Activated CD4-positive, alpha-beta T cell treated with anti-CD3 and anti-CD28 coated beads, Interleukin-2, Interleukin-6, amounts not matched to agents 100 ng/mL and 50 ng/mL, durations not matched to agents 16 hours and 8 hours (primary cell): ENCODE measurements around the gene WFIKKN1.
A peak's percentile ranks its signal among the peaks of the same experiment; 100 is the strongest.

ENCODE experiments used
- DNase-seq: peaks from one replicate; pipeline ENCODE4 v3.0.0-alpha.2; 2020

WFIKKN1 gene

DNA sequence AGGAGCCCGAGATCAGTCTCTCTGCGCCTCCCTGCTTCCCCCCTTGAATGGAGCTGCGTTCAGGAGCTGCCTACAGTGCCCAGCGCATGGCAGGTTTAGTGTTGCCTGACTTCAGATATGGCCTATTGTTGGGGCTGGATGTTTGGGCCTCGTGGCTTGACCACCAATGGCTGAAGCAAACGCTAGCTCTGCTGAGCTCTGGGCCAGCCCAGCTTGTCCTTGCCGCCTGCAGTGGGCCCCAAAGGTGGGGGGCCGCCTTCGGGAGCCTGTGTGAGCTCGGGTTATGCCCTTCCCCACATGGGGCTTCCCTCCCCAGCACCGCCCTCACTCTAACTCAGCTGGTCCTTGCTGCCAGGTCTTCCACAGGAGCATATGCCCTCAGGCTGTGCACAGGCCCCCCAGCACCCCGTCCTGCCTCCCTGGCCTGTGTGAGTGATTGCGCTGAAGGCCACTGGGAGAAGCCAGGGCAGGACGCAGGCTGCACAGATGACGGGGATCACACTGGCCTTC, 7.3 kb downstream of the WFIKKN1 start:
- DNase-seq: no peak

DNA sequence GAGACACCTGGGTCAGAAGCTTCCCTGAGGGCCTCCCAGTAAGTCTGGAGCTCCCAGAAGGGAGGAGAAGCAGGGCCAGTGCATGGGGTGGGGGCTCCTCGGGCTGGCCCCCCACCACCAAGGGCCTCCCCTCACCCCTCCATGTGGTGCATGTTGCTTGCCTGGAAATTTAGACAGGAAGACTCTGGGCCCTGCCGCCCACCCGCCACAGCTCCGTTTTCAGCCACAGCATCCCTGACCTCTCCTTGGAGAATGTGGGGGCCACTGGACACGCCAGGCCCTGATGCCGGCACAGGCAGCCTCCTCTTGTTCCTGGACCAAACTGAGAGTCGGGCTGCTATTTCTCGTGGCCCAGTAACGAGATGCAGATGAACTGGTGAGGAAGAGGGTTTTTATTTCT, 8.1 kb downstream of the WFIKKN1 start:
- no peak for DNase-seq

DNA sequence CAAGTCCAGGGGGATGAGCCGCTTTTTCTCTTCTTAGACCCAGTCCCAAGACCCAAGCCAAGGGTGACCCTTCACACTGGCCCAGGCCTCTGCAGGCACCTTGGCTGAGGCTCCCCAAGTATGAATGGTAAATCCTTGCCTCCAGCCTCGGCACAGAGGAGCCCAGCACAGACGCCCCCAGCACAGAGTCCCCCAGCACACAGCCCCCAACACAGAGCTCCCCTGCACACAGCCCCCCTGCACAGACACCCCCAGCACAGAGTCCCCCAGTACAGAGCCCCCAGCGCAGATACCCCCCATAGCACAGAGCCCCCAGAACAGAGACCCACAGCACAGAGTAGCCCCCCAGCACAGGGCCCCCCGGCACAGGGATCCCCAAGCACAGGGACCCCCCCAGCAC, 9.8 kb downstream of the WFIKKN1 start:
- DNase-seq: no peak

DNA sequence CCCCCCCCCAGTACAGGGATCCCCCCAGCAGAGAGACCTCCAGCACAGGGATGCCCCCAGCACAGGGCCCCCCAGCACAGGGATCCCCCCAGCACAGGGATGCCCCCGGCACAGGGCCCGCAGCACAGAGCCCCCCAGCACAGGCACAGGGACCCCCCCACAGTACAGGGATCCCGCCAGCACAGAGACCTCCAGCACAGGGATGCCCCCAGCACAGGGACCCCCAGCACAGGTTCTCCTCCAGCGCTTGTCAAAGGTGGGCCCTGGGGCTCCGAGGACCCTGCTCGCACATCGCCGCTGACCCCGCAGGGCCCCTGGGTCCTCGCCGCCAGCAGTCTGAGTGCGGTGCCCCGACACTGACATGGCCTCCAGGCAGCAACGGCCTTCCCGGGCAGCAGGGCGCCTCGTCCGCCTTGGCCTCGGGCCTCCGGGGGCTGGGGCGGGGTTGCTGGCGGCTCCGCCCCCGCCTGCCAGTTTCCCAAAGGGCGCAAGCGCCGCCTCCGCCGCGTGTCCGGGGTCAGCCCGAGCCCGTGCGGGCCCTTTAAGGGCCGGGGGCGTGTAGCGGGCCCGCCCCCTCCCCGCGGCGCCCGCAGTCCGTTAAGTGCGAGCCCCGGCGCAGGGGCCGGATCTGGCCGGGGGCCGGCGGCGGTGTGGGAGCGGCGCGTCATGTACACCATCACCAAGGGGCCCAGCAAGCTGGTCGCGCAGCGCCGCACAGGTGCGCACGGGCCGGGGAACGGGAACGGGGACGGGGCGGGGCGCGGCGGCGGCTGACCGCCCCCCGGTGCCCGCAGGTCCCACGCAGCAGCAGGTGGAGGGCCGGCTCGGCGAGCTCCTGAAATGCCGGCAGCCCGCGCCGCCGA, 10.8 kb downstream of the WFIKKN1 start, which contains the start of gene MCRIP2:
Gene MCRIP2, plus strand, starts transcription at position 503 of the 863 bp plus-strand sequence. Its CDS starts 164 bp downstream, at position 667.
- peak; percentile 89 for DNase-seq

DNA sequence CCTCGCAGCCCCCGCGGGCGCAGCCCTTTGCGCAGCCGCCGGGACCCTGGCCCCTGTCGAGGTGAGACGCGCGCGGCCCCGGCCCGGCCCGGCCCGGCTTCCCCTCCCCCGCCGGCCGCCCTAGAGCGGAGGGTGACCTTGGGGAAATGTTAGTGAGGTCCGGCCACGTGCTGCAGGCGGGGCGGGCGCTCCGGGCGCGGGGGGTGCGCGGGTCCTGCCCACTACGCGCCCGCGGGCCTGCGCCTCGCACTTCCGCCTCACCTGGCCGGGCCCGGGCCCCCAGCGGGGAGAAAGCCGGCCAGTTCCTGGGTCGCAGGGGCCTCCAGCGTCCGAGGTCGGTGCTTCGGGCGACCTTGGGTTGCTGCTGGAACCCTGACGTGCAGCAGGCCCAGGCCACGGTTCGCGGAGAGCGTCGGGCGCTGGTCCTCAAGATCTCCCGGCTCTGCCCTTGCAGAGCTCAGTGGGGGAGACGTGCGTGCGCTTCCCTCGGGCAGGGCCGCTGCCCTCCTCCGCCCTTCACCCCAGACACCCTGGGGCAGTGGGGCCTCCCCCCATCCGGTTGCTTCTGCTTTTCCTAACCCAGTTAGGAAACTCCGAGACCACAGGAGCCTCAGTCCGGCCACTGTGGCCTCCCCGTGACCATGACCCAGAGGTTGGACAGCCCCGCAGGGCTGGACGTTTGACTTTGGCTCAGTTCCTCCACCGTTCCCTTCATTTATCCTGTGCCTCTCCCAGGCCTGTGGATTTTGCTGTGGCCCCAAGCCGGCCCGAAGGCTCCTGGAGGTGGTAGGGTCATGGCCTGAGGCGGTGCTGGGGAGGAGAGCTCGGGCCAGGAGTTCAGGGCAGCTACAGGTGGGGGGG, 11.6 kb downstream of the WFIKKN1 start:
- DNase-seq: peak; percentile 54

DNA sequence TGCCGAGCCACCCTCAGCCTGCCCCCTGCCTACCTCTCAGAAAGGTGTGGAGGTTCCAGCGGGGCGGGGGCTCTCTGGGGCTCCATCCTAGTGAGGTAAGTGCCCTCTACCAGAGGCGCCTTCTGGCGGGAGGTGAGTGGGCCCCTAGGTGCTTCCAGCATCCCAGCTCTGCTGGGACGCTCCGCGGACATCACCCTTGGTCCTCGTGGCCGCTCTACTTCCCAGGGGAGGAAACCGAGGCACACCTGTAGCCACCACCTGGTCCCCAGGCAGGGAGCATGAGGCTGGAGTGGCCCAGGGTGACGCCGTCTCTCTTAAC, 12.2 kb downstream of the WFIKKN1 start:
- no peak for DNase-seq

DNA sequence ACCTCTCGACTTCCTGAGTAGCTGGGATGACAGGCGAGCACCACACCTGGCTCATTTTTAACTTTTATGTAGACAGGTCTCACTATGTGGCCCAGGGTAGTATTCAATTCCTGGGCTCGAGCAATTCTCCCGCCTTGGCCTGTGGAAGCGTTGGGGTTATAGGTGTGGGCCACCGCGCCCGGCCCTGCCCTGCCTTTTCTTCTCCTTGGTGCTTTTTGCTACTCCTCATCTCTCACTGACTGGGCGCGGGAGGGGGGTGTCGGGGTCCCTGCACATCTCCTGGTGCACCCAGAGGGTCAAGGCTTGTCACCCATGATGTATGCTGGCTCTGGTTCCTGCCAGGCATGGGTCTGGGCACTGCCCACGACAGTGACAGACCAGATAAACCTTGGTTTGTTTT, 13.8 kb downstream of the WFIKKN1 start:
- DNase-seq: no peak

DNA sequence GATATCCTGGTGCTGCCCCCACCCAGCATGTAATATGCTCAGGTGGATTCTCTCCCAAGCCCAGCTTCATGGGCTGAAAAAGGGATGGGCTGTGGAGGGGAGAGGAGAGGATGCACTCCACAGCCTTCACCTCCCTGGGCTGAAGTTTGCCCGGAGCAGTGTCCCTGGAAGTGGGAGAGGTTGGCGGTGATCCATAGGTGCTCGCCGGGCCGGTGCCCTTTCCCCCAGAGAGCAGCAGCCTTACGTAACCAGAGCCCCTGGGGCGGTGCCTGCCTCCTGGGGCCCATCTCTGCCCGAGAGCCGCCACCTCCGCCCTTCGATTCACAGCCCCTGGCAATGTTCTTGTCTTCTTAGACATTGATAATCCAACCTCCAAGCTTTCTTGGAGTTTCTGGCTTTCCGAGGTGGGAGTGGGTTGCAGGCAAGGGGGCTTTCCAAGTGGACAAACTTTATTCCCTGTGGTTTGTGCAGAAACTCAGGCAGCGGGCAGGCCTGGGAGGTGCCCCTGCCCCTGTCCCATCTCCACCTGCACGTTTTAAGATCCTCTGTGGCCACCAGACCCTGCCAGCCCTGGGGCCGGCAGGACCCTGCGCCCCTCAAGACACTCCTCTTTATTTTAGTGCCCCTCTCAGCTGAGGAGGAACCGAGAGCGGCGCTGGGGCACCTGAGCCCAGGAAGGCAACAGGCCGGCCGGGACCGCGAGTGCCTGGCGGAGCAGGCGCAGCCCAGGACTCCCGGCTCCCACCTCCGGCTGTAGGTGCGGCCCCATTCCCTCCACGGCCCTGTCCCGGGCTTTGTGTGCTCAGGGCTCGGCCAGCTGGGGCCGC, 15.3 kb downstream of the WFIKKN1 start:
- no peak for DNase-seq

DNA sequence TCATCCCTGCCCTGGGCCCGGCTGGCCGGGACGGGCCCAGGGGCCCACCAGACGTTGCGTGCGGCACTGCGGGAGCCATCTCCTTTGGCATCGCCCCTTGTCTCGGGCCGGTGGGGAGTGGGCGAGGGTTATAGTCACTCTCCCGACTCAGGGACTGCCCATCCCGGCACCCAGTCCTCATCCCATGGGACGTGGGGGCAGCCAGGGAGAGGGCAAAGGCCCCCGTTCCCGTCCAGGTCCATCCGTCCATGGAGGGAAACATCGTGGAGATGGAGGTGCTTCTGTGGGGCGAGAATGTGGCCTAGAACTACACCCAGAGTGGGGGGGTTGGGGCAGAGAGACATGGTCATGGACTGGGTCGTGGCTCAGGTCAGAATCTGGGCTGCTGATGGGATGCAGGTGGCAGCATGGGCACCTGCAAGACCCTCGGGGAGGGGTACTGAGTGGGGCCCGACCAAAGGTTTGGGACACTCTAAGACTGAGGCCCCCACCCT, 15.9 kb downstream of the WFIKKN1 start:
- DNase-seq: no peak

DNA sequence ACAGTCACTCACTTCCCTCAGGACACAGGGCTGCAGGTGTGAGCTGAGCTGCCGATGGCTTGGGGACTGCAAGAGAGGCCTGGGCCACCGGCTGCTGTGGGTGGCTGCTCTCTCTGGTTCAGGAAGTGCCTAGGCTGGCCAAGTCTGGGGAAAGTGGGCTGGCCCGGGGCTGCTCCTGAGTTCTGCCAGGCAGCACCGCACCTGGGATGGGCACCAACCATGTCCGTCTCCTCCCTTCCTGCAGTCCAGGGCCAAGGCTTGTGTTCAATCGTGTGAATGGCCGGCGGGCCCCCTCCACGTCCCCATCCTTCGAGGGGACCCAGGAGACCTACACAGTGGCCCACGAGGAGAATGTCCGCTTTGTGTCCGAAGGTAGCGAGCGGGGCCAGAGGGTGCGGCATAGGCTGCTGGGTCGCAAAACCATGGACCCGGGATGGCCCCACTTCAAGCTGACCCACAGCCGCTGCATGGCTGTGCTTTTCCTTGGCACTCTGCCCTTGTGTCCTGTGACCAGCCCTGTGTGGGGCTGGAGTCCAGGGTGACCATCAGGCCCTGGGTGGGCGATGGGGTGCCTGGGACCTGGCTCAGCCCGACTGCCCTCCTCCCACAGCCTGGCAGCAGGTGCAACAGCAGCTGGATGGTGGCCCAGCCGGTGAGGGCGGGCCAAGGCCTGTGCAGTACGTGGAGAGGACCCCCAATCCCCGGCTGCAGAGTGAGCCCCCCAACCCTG, 16.6 kb downstream of the WFIKKN1 start:
- no peak for DNase-seq

DNA sequence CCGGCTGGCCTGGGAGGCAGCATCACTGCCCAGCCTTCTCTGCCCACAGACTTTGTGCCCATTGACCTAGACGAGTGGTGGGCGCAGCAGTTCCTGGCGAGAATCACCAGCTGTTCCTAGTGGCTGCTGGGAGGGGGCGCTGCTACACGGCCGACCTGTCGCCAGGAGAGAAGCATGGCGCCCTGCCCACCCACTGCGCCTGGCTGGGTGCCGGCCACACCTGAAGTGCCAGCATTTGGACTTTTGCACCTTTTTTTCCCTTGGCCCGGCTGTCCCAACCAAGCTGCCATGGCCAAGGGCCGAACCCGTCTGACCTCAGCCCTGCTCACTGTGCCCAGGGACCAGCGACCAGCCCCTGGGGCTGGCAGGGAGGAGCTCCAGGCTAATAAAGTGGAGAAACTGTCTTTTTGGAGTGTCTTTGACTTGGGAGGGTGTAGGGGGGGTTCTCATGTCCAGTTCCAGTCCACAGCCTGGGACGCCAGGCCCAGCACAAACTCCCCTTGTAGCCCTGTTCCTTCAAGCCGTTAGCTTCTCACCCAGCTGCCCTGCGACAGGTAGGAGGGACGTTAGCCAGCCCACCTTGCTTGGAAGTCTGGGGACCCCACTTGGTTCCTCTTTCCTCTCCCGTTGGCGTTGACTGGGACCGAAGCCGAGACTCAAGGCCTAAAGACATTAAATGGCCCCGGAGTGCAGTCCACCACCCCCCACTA, 17.4 kb downstream of the WFIKKN1 start:
- peak; percentile 75 for DNase-seq

DNA sequence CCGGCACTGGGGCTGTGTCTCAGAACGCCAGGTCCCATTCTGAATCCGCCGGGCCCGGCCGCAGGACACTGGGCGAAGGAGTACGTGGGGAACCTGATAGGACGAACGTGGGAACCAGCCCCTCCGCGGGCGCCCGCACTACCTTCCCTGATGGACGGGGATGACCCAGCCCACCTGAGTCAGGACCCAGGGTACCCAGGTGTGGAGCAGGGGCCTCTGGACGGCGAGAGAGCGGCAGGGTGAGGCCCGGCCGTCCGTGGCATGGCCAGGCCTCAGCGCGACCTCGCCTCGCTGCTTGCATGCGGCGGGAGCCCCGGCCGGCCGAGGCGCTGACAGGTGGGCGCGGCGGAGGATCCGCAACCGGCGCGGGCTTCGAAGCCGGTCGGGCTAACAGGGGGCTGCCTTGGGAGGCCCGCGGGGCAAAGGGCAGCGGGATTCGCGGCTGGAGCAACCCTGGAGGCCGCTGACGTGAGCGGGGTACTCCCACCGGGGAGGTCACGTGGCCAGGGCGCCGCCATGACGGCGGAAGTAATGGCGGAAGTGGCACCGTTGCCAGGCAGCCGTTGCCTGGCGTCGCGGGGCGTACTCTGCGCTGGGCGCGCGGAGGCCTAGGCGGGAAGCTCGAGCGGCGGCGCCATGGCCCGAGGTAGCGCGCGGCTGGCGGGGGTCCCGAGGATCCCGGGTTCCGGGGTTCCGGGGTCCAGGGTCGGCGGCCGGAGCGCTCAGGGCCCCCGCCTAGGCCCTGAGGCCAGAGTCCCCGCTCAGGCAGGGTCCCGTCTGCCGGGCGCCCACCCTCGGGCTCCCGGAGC, 18.2 kb downstream of the WFIKKN1 start, which contains the start of gene WDR90:
Gene WDR90, plus strand, starts transcription at position 585 of the 809 bp plus-strand sequence. Its CDS starts 52 bp downstream, at position 637.
- DNase-seq: peak; percentile 97

DNA sequence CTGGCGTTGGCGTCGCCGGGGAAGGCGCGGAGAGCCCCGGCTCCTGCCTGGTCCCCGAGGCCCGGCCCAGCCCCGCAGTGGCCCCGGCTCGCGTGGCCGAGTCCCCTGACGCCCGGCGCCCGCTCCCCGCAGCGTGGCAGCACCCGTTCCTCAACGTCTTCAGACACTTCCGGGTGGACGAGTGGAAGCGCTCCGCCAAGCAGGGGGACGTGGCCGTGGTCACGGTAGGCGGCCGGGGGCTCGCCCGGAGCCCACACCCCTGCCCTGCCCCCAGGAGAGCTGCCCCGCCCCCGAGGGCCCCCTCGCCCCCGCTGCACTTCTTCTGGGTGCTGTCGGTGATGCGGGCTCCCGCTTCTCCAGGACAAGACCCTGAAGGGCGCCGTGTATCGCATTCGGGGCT, 18.8 kb downstream of the WFIKKN1 start:
- peak; percentile 41 for DNase-seq

DNA sequence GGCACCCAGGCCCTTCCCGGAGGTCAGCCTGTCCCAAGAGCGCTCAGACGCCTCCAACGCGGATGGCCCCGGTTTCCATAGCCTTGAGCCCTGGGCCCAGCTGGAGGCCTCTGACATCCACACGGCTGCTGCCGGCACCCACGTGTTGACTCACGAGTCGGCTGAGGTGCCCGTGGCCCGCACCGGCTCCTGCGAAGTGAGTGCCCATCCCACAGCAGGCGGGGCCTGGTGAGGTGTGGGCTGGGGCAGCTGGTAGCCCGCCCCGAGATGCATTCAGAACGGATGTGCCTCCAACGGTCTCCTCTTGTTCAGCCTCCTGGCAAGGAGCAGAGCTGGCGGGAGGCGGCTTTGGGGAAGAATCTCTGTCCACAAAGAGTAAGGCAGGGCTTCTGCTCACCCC, 21.1 kb downstream of the WFIKKN1 start:
- DNase-seq: no peak

DNA sequence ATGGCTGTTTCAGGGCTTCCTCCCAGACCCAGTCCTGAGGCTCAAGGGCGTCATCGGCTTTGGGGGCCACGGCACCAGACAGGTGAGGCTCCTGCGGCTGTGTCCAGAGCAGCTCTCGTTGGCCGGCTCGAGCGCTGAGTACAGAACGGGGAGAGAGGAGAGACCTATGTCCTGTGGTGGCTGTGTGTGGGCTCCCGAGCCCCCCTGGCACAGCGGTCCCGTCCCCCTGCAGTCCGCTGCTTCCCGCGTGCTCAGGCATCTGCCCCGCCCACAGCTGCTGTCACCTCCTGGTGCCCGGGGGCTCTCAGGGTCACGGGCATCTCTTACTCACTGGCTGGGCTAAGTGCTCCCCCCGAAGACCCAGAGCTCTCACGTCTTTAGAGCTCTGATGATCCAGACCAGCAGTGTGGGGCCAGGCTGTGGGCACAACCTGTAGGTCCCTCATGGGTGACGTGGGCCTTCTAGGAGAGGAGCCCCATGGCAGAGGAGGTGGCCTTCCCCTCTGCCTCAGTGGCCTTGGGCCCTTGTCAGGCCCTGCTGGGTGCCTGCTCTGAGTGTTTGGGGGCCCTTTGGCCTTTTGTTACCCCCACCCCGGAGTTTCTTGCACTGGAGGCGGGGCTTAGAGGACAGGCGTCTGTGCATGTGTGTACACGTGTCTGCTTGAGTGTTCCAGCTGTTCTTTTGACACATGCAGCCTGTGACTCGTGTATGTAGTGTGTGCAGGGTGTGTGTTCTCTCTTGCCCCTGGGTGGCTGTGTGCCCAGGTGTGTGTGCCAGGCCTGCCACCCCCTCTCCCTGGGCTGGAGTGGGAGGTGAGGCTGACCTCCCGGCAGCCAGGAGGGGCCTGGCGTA, 21.9 kb downstream of the WFIKKN1 start:
- DNase-seq: no peak

DNA sequence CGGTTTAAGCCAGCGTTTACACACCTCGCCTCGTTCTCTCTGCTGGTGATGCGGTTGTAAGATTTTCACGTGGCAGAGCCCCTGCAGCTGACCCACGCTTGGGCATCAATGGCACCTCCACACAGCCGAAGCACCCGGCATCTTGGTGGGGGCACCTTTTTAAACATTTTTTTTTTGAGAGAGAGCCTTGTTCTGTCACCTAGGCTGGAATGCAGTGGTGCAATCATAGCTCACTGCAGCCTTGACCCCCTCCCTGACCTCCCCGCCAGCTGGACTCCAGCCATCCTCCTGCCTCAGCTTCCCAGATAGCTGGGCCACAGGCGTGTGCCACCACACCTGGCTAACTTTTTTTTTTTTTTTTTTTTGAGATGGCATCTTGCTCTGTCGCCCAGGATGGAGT, 23.2 kb downstream of the WFIKKN1 start:
- DNase-seq: no peak

DNA sequence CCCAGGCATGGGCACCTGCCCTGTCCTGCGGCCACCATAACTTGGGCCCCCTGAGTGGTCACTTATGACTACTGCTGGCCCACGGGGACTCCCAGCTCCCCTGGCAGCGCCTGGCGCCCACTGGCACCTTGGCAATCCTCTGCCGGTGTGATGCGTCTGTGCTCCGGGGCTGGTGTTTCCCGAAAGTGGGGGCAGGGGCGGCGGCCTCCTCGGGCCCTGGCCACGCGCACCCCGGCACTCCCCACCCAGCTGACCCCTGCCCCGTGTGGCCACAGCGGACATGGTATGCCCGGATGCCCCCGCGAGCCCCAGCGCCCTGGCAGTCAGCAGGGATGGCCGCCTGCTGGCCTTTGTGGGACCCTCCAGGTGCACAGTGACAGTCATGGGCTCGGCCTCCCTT, 26.7 kb downstream of the WFIKKN1 start:
- no peak for DNase-seq

DNA sequence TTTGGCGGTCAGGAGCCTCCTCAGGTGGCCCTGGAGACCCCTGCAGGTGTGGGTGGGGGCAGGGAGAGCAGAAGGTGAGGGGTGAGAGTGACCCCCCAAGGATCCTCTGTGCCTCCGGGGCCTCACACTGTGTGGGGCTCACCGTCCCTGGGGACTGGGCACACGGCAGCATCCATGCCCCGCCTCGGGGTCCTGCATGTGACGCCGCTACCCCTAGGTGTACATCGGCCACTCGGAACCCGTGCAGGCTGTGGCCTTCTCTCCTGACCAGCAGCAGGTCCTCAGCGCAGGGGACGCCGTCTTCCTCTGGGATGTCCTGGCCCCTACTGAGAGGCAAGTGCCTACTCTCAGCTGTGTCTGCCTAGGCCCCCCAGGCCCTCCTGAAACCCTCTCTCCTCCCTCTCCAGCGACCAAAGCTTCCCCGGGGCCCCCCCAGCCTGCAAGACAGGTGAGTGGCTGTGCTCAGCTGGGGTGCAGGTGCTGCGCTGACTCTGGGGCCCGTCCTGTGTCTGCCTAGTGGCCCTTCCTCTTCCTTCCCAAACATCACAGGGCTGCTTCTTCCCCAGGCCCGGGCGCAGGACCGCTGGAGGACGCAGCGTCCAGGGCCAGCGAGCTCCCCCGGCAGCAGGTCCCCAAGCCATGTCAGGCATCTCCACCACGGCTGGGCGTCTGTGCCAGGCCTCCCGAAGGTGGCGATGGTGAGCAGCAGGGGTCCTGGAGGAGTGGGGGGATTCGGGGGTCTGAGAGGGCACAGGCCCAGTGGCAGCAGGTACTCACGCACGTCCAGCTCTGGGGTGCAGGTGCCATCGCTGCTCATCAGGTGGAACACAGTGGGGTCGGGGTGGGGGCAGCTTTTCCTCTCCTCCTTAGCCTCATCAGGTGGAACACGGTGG, 28.1 kb downstream of the WFIKKN1 start:
- DNase-seq: no peak
